ENCODE results near the gene GJB6.

GJB6 gene

GRCh38 chr13:20185366-20186056, 46.6 kb downstream of the GJB6 start:
- no peak for DNase-seq

GRCh38 chr13:20182231-20182846, 49.8 kb downstream of the GJB6 start:
- peak; percentile 37 for DNase-seq

GRCh38 chr13:20181188-20181587, 50.9 kb downstream of the GJB6 start:
- no peak for DNase-seq

GRCh38 chr13:20178156-20178555, 54.0 kb downstream of the GJB6 start:
- no peak for DNase-seq

- DNase-seq: no peak
These were observed 54.9 kb downstream of the GJB6 start for GRCh38 chr13:20177049-20177831.

GRCh38 chr13:20175907-20176652, 56.0 kb downstream of the GJB6 start:
- no peak for DNase-seq

GRCh38 chr13:20175406-20175794, 56.7 kb downstream of the GJB6 start:
- no peak for DNase-seq

- peak; percentile 73 for DNase-seq
These were observed 57.3 kb downstream of the GJB6 start for GRCh38 chr13:20174656-20175405.

- DNase-seq: no peak
These were observed 58.9 kb downstream of the GJB6 start for GRCh38 chr13:20173116-20173746.

Measured in activated naive CD4-positive, alpha-beta T cell treated with anti-CD3 and anti-CD28 coated beads, Interleukin-2, amount 50 U/mL, for 16 hours (primary cell).